ENCODE data around the gene FKBP9.
"Not testable (repeated sequence)": the region's sequence is repeated elsewhere in the genome, so short reads cannot be mapped to it uniquely, and the experiment has no call there.

The FKBP9 gene, protein sequence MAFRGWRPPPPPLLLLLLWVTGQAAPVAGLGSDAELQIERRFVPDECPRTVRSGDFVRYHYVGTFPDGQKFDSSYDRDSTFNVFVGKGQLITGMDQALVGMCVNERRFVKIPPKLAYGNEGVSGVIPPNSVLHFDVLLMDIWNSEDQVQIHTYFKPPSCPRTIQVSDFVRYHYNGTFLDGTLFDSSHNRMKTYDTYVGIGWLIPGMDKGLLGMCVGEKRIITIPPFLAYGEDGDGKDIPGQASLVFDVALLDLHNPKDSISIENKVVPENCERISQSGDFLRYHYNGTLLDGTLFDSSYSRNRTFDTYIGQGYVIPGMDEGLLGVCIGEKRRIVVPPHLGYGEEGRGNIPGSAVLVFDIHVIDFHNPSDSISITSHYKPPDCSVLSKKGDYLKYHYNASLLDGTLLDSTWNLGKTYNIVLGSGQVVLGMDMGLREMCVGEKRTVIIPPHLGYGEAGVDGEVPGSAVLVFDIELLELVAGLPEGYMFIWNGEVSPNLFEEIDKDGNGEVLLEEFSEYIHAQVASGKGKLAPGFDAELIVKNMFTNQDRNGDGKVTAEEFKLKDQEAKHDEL

DNA sequence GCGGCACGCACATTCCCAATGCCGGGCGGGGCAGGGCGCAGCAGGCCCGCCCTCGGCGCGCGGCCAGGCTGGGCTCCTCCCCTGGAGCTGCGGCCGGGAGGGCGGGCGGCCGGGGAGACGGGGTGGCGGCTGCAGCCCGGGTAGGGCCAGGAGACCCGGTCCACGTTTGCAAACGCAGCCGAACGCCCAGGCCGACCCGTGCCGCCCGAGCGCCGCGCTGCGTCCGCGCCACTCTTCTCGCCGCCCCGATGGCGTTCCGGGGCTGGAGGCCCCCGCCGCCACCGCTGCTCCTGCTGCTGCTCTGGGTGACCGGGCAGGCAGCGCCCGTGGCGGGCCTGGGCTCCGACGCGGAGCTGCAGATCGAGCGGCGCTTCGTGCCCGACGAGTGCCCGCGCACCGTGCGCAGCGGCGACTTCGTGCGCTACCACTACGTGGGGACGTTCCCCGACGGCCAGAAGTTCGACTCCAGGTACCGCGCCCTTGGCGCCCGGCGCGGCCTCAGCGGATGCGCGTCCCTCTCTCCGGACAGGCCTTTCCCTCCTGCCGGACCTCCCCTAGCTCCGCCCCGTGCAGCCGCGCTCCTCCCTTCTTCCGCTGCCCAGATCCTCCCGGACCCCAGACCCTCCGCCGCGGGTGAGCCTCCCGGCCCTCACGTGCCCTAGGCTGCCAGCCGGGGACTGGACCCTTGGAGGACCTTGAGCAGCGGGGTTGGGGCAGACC lies at the start of gene FKBP9:
TSS of gene FKBP9 (plus strand) at position 115 of the 720 bp plus-strand sequence. CDS start at position 249, 134 bp downstream.
- Histone ChIP-seq H3K36me3 (ENCODE audit: control insufficient read depth in 2 of 2, insufficient read depth in 2 of 2, low read length in 2 of 2) (no peaks in the 10 kb centered on the region), H3K9ac (ENCODE audit: low read depth in 1 of 2, low read length in 2 of 2) (peak within 1 kb of the TSS; percentile 86 to 95), H3K27ac (ENCODE audit: low read depth in 2 of 2, low read length in 2 of 2) (peak within 1 kb of the TSS; percentile 95), H3K4me1 (ENCODE audit: control insufficient read depth in 2 of 2, insufficient read depth in 2 of 2, low read length in 2 of 2) (peaks cover 6 to 12% of the 10 kb centered on the region in 2 donors), H3K4me3 (ENCODE audit: low read length in 2 of 2) (peak within 1 kb of the TSS; percentile 85 to 95), H3K9me3 (ENCODE audit: control insufficient read depth in 2 of 2, low read length in 2 of 2) (no peaks in the 10 kb centered on the region), H3K27me3 (ENCODE audit: control insufficient read depth in 2 of 2, insufficient read depth in 2 of 2, low read length in 2 of 2) (no peaks in the 10 kb centered on the region)

DNA sequence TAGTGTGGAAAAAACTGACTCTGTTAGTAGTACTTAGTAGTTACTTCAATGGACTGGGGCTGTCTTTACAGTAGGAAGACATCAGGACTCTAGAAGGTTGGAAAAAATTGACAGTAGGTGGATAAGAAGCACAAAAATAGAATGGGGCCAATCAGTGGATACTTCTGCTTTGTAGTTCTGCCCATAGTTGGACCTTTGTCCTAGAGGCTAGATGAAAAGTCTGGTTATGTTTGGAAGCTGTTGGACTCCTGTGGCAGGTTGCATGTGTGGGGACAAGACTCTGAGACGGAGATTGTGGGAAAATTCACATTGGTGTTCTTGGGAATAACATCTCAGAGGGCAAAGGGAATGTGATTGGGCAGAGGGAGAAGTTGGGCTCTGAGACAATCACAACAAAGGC lies 47.0 kb upstream of the FKBP9 start:
- Histone ChIP-seq H3K36me3 (ENCODE audit: control insufficient read depth in 2 of 2, insufficient read depth in 2 of 2, low read length in 2 of 2) (peaks cover 5% of the 10 kb centered on the region in 2 donors), H3K4me3 (ENCODE audit: low read length in 2 of 2) (no peak overlapping the region), H3K4me1 (ENCODE audit: control insufficient read depth in 2 of 2, insufficient read depth in 2 of 2, low read length in 2 of 2) (peaks cover 0 to 3% of the 10 kb centered on the region in 2 donors), H3K27ac (ENCODE audit: low read depth in 2 of 2, low read length in 2 of 2) (no peak overlapping the region), H3K9ac (ENCODE audit: low read depth in 1 of 2, low read length in 2 of 2) (no peak overlapping the region), H3K9me3 (ENCODE audit: control insufficient read depth in 2 of 2, low read length in 2 of 2) (no peaks in the 10 kb centered on the region), H3K27me3 (ENCODE audit: control insufficient read depth in 2 of 2, insufficient read depth in 2 of 2, low read length in 2 of 2) (no peaks in the 10 kb centered on the region)

- H3K27ac ChIP-seq (ENCODE audit: low read depth in 2 of 2, low read length in 2 of 2), result no peak overlapping the region
- H3K4me1 ChIP-seq (ENCODE audit: control insufficient read depth in 2 of 2, insufficient read depth in 2 of 2, low read length in 2 of 2), result no peaks in the 10 kb centered on the region
- no peak overlapping the region for H3K9ac ChIP-seq (ENCODE audit: low read depth in 1 of 2, low read length in 2 of 2)
- H3K4me3 ChIP-seq (ENCODE audit: low read length in 2 of 2), result no peak overlapping the region
- H3K27me3 ChIP-seq (ENCODE audit: control insufficient read depth in 2 of 2, insufficient read depth in 2 of 2, low read length in 2 of 2), result no peaks in the 10 kb centered on the region
- no peaks in the 10 kb centered on the region for H3K9me3 ChIP-seq (ENCODE audit: control insufficient read depth in 2 of 2, low read length in 2 of 2)
- peaks cover 16 to 25% of the 10 kb centered on the region in 2 donors for H3K36me3 ChIP-seq (ENCODE audit: control insufficient read depth in 2 of 2, insufficient read depth in 2 of 2, low read length in 2 of 2)
These were observed 43.1 kb upstream of the FKBP9 start for GRCh38 chr7:32914184-32914583.

DNA sequence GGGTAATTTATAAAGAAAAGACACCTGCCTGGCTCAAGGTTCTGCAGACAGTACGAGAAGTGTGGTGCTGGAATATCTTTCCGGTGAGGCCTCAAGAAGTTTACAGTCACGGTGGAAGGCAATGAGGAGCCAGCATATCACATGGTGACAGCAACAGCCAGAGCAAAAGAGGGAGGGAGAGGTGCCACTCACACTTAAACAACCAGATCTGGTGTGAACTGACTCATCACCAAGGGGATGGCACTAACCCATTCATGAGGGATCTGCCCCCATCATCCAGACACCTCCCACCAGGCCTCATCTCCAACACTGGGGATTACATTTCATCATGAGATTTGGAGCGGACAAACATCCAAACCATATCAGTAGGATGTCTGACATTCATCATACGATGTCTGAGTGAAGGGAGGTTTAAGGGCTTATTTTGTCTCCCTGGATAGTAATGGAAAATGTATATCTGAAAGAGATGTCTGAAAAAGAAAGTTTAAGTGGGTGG lies 42.2 kb upstream of the FKBP9 start:
- Histone ChIP-seq H3K4me1 (ENCODE audit: control insufficient read depth in 2 of 2, insufficient read depth in 2 of 2, low read length in 2 of 2) (no peaks in the 10 kb centered on the region), H3K9me3 (ENCODE audit: control insufficient read depth in 2 of 2, low read length in 2 of 2) (no peaks in the 10 kb centered on the region), H3K4me3 (ENCODE audit: low read length in 2 of 2) (no peak overlapping the region), H3K27ac (ENCODE audit: low read depth in 2 of 2, low read length in 2 of 2) (no peak overlapping the region), H3K9ac (ENCODE audit: low read depth in 1 of 2, low read length in 2 of 2) (no peak overlapping the region), H3K36me3 (ENCODE audit: control insufficient read depth in 2 of 2, insufficient read depth in 2 of 2, low read length in 2 of 2) (peaks cover 16 to 25% of the 10 kb centered on the region in 2 donors), H3K27me3 (ENCODE audit: control insufficient read depth in 2 of 2, insufficient read depth in 2 of 2, low read length in 2 of 2) (no peaks in the 10 kb centered on the region)

DNA sequence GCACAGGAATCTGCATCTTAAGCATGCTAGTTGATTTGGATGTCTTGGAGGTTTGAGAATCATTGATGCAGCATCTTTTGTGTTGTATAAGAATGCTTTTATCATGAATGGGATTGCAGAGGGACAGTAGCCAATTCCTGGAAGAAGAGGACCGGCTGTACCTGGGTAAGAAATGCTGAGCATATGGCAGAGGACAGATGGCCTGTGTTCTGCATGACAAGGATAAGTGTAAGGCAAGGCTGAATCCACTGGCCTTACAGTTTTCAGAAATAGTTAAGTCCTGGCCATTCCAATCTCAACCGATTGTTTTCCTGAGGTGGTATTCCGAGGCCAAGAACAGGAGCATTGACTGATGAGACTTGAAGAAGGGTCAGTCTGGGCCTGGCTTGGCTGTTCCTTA lies 41.2 kb upstream of the FKBP9 start:
- no peaks in the 10 kb centered on the region for H3K27me3 ChIP-seq (ENCODE audit: control insufficient read depth in 2 of 2, insufficient read depth in 2 of 2, low read length in 2 of 2)
- peaks cover 19 to 28% of the 10 kb centered on the region in 2 donors for H3K36me3 ChIP-seq (ENCODE audit: control insufficient read depth in 2 of 2, insufficient read depth in 2 of 2, low read length in 2 of 2)
- no peak overlapping the region for H3K9ac ChIP-seq (ENCODE audit: low read depth in 1 of 2, low read length in 2 of 2)
- no peak overlapping the region for H3K4me3 ChIP-seq (ENCODE audit: low read length in 2 of 2)
- no peaks in the 10 kb centered on the region for H3K4me1 ChIP-seq (ENCODE audit: control insufficient read depth in 2 of 2, insufficient read depth in 2 of 2, low read length in 2 of 2)
- H3K27ac ChIP-seq (ENCODE audit: low read depth in 2 of 2, low read length in 2 of 2), result no peak overlapping the region
- H3K9me3 ChIP-seq (ENCODE audit: control insufficient read depth in 2 of 2, low read length in 2 of 2), result no peaks in the 10 kb centered on the region

GRCh38 chr7:32916994-32917393 lies 40.2 kb upstream of the FKBP9 start:
- H3K9ac ChIP-seq (ENCODE audit: low read depth in 1 of 2, low read length in 2 of 2); H3K27me3 ChIP-seq (ENCODE audit: control insufficient read depth in 2 of 2, insufficient read depth in 2 of 2, low read length in 2 of 2); H3K4me3 ChIP-seq (ENCODE audit: low read length in 2 of 2); H3K9me3 ChIP-seq (ENCODE audit: control insufficient read depth in 2 of 2, low read length in 2 of 2); H3K4me1 ChIP-seq (ENCODE audit: control insufficient read depth in 2 of 2, insufficient read depth in 2 of 2, low read length in 2 of 2); H3K27ac ChIP-seq (ENCODE audit: low read depth in 2 of 2, low read length in 2 of 2): not testable (repeated sequence)
- peaks cover 19 to 31% of the 10 kb centered on the region in 2 donors for H3K36me3 ChIP-seq (ENCODE audit: control insufficient read depth in 2 of 2, insufficient read depth in 2 of 2, low read length in 2 of 2)

DNA sequence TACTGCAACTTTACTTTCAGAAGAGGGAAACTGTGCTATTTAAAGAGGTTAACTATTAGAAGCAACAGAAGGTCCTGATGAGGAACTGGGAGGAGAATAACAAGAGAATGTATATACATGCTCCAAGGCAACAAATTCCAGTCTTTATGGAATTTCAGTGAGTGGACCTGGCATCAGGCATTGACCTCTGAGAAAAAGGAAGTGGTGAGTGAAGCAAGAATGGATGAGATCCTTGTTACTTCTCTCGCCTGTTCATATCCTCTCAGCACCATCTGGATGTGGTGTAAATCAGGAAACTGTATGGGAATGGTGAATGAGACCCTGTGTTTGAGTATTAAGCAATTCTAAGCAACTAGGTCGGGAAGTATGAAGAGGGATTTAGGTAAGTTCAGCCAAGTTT lies 35.3 kb upstream of the FKBP9 start:
- H3K9me3 ChIP-seq (ENCODE audit: control insufficient read depth in 2 of 2, low read length in 2 of 2), result no peaks in the 10 kb centered on the region
- H3K4me1 ChIP-seq (ENCODE audit: control insufficient read depth in 2 of 2, insufficient read depth in 2 of 2, low read length in 2 of 2), result no peaks in the 10 kb centered on the region
- no peak overlapping the region for H3K27ac ChIP-seq (ENCODE audit: low read depth in 2 of 2, low read length in 2 of 2)
- H3K9ac ChIP-seq (ENCODE audit: low read depth in 1 of 2, low read length in 2 of 2), result no peak overlapping the region
- peaks cover 4 to 12% of the 10 kb centered on the region in 2 donors for H3K36me3 ChIP-seq (ENCODE audit: control insufficient read depth in 2 of 2, insufficient read depth in 2 of 2, low read length in 2 of 2)
- no peaks in the 10 kb centered on the region for H3K27me3 ChIP-seq (ENCODE audit: control insufficient read depth in 2 of 2, insufficient read depth in 2 of 2, low read length in 2 of 2)
- H3K4me3 ChIP-seq (ENCODE audit: low read length in 2 of 2), result no peak overlapping the region

DNA sequence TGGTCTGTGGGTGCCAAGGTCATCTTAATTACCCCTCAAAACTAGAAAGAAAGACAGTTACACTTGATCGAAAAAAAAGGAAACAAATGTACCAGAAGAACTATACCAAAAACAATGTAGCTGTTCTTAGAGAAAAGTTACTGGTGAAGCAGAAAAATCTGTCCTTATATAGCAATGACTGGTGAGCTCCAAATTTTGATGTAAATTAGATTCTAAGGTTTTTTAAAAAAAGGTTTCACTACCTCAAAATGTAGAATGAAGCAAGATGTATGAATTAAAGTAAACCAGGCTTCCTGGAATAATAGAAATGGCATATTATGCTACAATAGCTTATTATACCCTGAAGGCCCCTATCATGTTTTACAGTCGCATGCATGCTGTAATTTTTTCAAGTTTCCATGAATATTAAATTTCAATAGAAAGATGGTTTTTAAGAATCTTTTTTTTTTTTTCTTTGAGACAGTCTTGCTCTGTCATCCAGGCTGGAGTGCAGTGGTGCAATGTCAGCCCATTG lies 28.4 kb upstream of the FKBP9 start:
- Histone ChIP-seq H3K4me3 (ENCODE audit: low read length in 2 of 2) (no peak overlapping the region), H3K4me1 (ENCODE audit: control insufficient read depth in 2 of 2, insufficient read depth in 2 of 2, low read length in 2 of 2) (no peaks in the 10 kb centered on the region), H3K27me3 (ENCODE audit: control insufficient read depth in 2 of 2, insufficient read depth in 2 of 2, low read length in 2 of 2) (no peaks in the 10 kb centered on the region), H3K27ac (ENCODE audit: low read depth in 2 of 2, low read length in 2 of 2) (no peak overlapping the region), H3K36me3 (ENCODE audit: control insufficient read depth in 2 of 2, insufficient read depth in 2 of 2, low read length in 2 of 2) (peaks cover 13 to 19% of the 10 kb centered on the region in 2 donors), H3K9me3 (ENCODE audit: control insufficient read depth in 2 of 2, low read length in 2 of 2) (no peaks in the 10 kb centered on the region), H3K9ac (ENCODE audit: low read depth in 1 of 2, low read length in 2 of 2) (no peak overlapping the region)

DNA sequence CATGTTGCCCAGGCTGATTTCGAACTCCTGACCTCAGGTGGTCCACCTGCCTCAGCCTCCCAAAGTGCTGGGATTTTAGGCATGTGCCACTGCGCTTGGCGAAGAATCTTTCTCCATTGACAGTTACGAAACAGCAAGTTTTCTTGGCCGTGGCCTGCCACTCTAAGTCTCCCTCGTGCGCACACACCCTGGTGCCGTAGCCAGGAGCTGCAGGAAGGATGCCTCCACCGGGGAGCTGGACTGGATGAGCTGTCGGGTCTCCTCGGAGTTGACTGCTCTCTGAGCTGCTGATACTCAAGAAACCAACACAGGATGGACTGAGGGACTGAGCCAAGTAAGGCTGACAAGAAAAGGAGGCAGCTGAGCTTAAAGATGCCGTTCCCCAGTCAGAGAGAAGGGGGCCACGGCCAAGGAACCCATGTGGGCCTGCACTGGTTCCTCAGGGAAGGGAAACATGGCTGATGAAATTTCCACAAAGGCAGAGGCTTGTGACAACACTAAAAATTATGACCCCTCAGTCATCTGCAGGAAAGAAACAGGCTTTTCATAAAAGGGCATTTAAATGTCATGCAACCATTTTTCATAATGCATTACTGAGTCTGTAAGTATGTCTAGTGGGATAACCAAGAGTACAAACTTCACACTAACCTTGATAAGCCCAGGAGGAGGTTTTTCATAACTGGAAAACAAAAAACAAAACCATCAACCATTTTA lies 27.7 kb upstream of the FKBP9 start:
- Histone ChIP-seq H3K27ac (ENCODE audit: low read depth in 2 of 2, low read length in 2 of 2) (no peak overlapping the region), H3K9me3 (ENCODE audit: control insufficient read depth in 2 of 2, low read length in 2 of 2) (no peaks in the 10 kb centered on the region), H3K4me3 (ENCODE audit: low read length in 2 of 2) (no peak overlapping the region), H3K36me3 (ENCODE audit: control insufficient read depth in 2 of 2, insufficient read depth in 2 of 2, low read length in 2 of 2) (peaks cover 13 to 19% of the 10 kb centered on the region in 2 donors), H3K27me3 (ENCODE audit: control insufficient read depth in 2 of 2, insufficient read depth in 2 of 2, low read length in 2 of 2) (no peaks in the 10 kb centered on the region), H3K9ac (ENCODE audit: low read depth in 1 of 2, low read length in 2 of 2) (no peak overlapping the region), H3K4me1 (ENCODE audit: control insufficient read depth in 2 of 2, insufficient read depth in 2 of 2, low read length in 2 of 2) (no peaks in the 10 kb centered on the region)
